H54 (cell line): Measurements from ENCODE around the gene LSS.
"Not testable (repeated sequence)": the region's sequence is repeated elsewhere in the genome, so short reads cannot be mapped to it uniquely, and the experiment has no call there.

ENCODE experiments used
- DNase-seq: peaks from one replicate; pipeline ENCODE4 v3.0.0; 2011; ENCODE audit warnings: low spot score, mixed read lengths; ENCODE audit not compliant: insufficient read length
- FAIRE-seq: peaks from 3 replicates; lab custom pipeline; 2011; peaks lifted over from hg19 to GRCh38; lab: Jason Lieb, UNC
- POLR2A ChIP-seq: IDR thresholded peaks from 2 replicates; pipeline ENCODE4 v1.6.1; 2011; ENCODE audit warnings: low read depth, mild to moderate bottlenecking, low read length

The LSS gene

DNA sequence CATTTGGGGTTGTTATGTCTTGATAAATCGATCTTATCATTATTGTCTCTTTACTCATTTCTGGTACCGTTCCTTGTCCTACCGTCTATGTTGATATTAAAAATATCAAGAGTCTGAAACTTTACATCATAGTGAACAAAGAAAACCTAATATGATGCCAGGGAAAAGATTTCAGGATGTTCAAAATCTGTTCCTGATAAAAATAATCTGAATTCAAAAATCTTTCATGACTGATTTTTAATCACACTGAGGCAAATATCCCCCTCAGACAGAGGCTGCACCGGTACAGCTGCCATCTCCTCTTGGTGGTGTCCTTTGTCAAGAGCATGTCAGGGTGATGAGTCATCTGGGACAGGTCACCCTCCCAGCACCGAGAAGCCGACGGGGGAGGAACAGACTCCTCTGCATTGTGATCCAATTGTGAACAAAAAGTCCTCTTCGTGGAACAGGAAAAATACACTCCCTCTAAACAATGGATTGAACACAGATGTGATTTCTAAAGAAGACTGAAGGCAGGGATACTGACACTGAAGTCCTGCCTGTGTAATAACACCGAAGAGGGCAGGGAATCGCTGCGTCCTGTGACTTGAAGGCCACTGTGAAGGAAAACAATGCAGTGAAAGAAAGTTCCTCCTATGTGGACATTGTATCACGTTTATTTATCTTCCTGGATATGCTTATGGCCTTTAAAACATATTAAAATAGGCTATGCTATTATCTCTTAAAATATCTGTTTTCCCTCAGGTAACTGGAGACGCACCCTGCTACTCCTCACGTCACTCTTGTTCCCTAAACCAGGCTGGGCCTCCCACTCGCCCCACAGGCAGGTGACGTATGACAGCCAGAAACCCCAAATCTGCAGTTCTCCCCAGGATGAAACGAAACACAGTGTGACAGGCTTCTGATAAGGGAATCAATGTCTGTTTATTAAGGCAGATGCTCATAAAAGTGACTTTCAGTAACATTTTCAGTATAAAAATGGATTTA lies 40.1 kb downstream of the LSS start:
- no peak for FAIRE-seq
- no peak for TF ChIP-seq POLR2A
- peak; percentile 33 for DNase-seq

DNA sequence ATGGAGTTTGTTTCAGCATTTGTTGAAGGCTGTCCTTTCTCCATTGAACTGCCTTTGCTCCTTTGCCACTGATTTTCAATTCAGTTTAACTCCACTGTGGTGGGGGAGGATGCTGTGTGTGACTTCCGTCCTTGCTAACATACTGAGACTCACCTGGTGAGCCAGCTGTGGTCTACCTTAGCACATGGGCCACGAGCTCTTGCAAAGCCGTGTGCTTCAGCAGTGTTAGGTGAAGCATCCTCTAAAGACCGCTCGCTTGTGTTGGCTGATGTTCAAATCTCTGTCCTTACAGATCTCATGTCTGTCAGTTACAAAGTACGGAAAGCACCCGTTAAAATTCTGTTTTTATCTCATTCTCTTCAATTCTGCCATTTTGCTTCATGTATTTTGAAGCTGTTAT lies 40.8 kb downstream of the LSS start:
- TF ChIP-seq POLR2A, result no peak
- no peak for DNase-seq

GRCh38 chr21:46187261-46187660 lies 41.3 kb downstream of the LSS start:
- FAIRE-seq (no peak), DNase-seq (no peak)
- no peak for TF ChIP-seq POLR2A

More for the DNA sequence above, 40.8 kb downstream of the LSS start:
- no peak for FAIRE-seq

DNA sequence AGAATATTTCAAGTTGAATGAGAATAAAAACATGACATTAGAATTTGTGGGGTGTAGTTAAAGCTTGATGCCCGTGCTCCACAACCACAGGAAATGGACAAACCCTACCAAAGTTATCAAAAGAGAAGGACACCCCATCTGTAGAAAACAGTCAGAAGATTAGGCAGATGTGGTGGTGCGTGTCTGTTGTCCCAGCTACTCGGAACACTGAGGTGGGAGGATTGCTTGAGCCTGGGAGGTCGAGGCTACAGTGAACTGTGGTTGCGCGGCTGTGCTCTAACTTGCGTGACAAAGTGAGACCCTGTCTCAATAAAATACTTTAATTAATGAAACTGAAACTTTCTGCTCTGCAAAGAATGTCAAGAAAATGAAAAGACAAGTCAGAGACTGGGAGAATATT lies 42.9 kb downstream of the LSS start:
- no peak for FAIRE-seq
- TF ChIP-seq POLR2A, result no peak
- no peak for DNase-seq

- peak; percentile 63 for DNase-seq
- TF ChIP-seq POLR2A, result peak; percentile 59; the same call in 1 of the 2 replicates
- no peak for FAIRE-seq
Measured at GRCh38 chr21:46184625-46185555, 43.7 kb downstream of the LSS start.

GRCh38 chr21:46183910-46184624 lies 44.5 kb downstream of the LSS start, which contains the start of gene SPATC1L:
SPATC1L (minus strand) TSS chr21:46184459; CDS start chr21:46182816, 1,643 bp downstream.
- peak; percentile 26; the same call in 1 of the 2 replicates for TF ChIP-seq POLR2A
- peak; percentile 60 for DNase-seq
- FAIRE-seq, result no peak

- not testable (repeated sequence) for FAIRE-seq, DNase-seq
Measured at GRCh38 chr21:46183337-46183909, 45.2 kb downstream of the LSS start.

DNA sequence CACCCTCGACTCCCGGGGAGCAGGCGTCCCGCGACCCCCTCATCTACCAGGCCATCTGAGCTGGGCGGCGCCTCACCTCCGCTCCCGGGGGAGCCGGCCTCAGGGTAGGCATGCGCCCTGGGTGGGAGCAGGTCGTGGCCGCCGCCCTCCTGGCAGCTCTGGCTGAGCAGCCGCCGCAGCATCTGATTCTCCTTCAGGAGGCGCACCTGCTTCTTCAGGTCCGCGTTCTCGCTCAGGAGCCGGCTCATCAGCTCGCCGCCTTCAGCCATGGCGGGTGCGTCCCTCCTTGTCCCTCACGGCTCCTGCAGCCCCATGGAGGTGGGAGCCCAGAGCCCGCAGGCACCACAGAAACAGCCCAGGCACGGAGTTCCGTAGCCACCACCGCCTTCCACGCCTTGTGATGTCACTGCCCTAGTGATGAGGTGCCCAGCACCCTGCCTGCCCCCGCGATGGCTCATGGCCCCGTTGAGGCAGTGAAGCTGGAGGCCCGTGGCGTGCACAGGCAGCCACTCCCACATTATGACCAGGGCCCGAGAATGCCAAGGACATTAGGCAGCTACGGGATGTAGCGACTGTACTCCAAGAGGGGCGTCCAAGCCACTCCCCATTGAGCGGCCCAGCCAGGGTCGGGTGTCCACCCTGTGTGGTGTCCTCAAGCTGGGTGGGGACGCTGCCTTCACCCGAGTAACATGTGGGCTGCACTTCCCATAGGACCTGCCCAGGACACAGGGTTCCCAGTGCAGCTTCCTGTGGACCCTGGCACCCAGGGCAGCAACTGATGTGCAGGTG lies 45.8 kb downstream of the LSS start:
- TF ChIP-seq POLR2A, result no peak
- DNase-seq (no peak), FAIRE-seq (no peak)

DNA sequence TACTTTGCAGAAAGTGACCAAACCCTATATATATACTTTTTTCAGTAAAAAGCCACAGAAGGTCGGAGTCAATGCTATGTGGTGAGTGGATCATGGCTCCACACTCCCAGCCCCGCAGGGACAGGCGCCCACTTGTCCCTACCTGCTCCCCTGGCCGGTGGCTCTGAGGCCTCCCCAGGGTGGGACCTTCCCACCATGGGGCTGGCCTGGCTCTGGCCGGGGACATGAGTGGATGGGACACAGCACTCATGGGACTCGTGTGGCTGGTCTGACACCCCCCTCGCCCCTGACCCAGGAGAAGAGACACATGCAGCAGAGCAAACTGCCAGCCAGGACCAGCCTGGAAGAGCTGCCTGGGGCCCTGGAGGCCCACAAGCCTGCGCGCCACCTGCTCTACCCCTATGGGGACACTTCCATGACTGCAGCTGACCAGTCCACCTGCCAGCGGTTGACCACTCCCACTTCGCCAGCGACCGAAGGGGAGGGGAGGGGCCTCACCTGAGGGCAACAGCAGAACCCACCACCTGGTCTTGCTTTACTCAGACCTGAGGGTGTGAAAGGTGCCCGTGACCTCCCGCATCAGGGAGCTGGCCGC lies 46.5 kb downstream of the LSS start:
- FAIRE-seq (no peak), DNase-seq (no peak)
- no peak for TF ChIP-seq POLR2A

DNA sequence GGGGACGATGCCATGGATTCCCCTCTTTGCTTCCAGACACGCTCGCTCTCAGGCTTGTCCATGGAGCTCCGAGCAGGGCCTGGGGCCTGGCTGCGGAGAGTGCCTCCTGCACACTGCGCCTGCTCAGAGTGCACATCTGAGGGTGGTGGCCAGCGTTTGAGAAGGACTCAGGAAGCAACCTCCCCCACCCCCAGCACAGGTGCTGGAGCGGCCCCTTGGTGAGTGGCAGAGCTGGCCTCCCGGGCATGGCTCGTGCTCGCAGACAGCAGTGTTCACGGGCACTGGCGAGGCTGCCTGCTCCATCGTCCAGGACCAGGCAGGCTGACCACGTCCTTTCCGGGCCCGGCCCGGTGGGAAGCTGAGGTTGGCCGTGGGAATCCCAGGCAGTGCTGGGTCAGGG lies 47.1 kb downstream of the LSS start:
- DNase-seq (no peak), FAIRE-seq (no peak)

GRCh38 chr21:46180778-46181391 lies 47.7 kb downstream of the LSS start:
- no peak for TF ChIP-seq POLR2A
- no peak for FAIRE-seq
- DNase-seq, result no peak

More for the DNA sequence above, 47.1 kb downstream of the LSS start:
- no peak for TF ChIP-seq POLR2A
